ENCODE results near the gene MTHFD1L.
"Not testable (repeated sequence)": the region's sequence is repeated elsewhere in the genome, so short reads cannot be mapped to it uniquely, and the experiment has no call there.

Gene MTHFD1L

GRCh38 chr6:151112884-151113283 is 247.4 kb downstream of the MTHFD1L start:
- not testable (repeated sequence) for DNase-seq

DNA sequence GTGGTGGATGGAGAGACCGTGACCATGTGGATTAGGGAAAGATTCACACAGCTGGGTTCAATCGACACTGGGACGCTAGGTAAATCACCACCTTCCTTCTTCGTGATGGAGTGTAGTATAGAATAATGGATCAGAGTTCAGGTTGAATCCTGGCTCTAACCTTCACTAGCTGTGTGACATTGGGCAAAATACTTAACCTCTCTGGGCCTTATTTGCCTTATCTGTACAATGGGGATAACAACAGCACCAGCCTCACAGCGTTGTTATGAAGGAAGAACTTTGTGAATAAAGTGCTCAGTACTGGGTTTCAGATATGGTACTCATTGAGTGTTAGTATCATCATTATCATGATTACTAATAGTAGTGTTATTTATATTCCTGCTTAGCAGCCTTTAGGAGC is 248.1 kb downstream of the MTHFD1L start:
- DNase-seq, result no peak

DNA sequence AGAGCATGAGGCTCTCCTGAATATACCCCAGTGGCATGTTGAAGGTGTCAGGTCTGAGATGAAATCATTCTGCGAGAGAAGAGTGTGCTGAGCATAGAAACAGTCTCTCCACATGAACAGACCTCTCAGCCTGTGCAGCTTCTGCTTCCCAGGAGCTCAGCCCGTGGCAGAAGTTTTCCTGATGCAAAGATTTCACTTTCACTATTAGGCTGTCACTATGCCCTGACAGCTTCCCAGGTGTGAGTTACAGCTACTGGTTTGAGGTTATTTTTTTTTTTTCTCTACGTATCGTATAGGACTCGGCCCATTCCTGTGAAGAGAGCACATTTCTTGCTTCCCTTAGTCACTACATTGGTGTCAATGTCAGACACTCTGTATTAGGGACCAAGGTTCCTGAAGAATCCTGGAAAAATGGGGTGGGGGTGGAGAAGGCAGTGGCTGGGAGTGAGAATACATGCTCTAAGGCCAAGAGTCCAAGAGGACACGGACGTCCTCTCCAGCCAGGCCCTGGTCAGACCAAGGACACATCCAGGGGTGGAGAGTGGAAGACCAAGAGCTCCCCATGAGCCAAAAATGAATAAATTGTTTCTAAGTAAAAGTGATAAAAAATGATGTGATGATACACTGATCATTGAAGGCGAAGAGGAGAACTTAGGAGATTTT is 253.1 kb downstream of the MTHFD1L start:
- DNase-seq, result no peak

- DNase-seq, result no peak
These were observed 254.5 kb downstream of the MTHFD1L start for GRCh38 chr6:151119823-151120524.

- no peak for DNase-seq
These were observed 256.4 kb downstream of the MTHFD1L start for GRCh38 chr6:151121900-151122299.

GRCh38 chr6:151123641-151124040 is 258.1 kb downstream of the MTHFD1L start:
- not testable (repeated sequence) for DNase-seq

- DNase-seq, result not testable (repeated sequence)
These were observed 259.7 kb downstream of the MTHFD1L start for GRCh38 chr6:151125242-151125641.

DNA sequence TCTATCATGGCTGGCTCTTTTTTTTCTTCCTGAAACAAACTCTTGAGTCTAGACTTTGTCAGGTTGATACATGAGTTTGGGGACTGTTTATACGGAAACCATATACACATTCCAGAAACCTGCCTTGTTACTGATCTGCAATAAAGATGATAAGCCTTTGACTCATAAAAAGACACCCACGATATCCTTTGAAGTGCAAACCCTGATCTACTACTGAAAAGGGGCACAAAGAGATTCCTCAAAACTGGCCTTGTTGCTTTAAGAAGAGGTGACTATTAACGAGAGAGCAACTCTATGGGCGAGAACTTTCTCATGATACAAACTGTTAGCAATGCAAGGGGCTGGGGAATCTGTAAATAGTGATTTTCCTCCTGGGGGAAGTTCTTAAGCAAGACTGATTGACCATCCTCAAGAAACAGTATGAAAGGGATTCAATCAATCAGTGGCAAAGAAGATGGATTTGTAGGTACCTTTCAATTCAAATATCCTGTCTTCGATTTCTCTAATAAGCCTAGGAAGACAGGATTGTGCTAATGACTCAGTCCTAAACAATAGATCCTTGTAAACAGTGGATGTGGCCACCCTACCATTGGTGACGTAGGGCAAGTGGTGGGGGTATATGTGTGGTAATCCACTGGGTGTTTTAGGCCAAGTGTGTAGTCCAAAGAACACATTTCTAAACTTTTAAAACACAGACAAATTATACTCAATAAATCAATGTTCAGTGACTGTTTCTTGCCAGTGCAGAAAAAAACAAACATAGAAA is 260.3 kb downstream of the MTHFD1L start:
- not testable (repeated sequence) for DNase-seq

DNA sequence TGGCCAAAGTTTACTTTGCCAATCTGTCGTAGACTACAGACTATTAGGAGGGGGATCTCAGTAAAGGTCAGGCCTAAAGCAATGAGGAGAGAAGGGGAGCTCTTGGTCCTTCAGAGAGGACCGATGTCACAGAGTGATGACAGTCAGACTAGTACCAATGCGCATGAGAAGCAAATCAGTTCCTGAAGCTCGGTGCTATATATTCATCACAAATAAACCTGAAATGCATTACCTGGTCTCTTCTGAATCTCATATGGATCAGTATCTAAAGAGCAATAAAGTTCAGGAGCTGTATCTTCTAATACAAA is 260.9 kb downstream of the MTHFD1L start:
- DNase-seq, result not testable (repeated sequence)

- not testable (repeated sequence) for DNase-seq
These were observed 261.8 kb downstream of the MTHFD1L start for GRCh38 chr6:151127133-151127798.

- DNase-seq, result no peak
These were observed 263.4 kb downstream of the MTHFD1L start for GRCh38 chr6:151128763-151129370.

DNA sequence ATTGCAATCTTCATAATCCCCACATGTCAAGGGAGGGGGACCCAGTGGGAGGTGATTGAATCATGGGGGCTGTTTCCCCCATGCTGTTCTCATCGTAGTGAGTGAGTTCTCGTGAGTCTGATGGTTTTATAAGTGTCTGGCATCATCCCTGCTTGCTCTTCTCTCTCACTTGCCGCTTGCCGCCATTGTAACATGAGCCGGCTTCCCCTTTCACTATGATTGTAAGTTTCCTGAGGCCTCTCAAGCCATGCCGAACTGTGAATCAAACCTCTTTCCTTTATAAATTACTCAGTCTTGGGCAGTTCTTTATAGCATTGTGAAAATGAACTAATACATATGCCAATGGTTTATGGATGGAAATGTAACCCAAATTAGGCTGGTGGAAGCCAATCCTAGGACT is 264.8 kb downstream of the MTHFD1L start:
- DNase-seq, result no peak

DNA sequence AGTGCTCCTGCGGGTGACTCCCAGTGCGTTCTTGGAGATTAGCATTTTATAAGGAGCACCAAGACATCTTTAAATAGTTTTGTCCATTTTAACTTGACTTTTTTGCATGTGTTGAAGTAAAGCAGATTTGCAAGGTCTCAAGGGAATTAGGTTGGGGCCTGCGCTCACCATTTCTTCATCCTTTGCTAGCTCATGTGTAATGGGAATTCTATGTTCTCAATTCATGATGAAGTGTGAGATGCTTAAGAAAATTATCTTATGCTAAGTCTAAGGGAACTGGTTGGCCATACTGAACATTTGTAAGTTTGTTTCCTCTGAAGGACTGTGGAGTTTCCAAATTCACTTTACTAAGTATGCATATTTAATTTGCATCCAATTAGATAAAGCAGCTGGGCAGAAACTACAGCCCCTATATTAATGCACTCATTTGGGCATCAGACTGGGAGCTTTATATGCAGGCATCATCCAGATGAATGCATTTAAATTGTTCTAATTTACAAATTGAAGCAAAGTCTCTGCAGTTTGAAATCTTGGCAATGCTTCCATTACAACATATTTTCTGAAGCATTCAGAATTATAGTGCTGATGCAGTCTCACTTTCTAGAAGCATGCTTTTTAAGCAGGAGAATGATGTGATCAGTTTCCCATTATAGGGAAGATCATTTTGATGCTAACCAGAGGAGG is 266.0 kb downstream of the MTHFD1L start:
- DNase-seq, result no peak

DNA sequence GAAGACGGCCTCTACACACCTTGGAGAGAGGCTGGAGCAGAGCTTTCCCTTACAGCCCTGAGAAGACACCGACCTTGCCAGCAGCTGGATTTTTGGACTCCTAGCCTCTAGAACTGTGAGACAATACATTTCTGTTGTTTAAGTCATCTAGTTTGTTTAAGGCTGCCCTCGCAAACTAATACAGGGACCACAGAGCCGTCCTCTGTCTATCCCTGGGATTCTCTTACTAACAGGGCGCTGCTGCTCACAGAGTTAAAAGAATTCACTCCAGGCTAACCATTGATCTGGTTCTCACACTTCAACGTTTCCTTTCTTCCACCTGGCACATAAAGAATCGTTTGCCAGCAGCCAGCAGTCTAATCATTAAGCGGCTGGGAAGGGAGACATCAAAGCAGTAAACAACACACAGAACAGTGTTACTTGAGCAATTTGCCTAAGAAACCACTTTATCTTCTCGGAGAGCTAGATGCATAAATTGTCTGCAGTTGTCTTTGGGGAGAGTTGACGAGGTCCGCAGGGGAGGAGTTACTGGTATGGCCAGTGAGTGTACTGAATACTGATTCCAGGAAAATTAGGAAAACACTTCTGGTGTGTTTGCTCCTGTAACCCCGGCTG is 270.7 kb downstream of the MTHFD1L start:
- peak in 2 of 56 donors; percentile 13 to 22 for DNase-seq

DNA sequence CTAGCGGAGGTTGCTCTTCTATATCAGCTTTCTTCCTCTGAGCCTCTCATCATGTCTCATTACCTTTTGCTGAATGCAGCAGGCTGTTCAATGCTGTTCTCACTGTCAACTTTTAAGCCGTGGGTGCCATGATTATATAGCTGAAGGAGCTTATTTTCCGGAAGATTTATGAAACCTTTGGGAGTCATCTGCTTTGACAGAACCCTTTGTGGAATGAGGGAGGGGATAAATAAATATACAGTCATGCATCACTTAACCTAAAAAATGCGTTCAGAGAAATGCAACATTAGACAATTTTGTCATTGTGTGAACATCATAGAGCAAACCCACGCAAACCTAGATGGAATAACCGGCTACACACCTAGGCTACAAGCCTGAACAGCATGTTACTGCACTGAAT is 272.0 kb downstream of the MTHFD1L start:
- DNase-seq, result peak in 1 of 56 donors; percentile 6

GRCh38 chr6:151139524-151139923 is 274.0 kb downstream of the MTHFD1L start:
- DNase-seq, result no peak

DNA sequence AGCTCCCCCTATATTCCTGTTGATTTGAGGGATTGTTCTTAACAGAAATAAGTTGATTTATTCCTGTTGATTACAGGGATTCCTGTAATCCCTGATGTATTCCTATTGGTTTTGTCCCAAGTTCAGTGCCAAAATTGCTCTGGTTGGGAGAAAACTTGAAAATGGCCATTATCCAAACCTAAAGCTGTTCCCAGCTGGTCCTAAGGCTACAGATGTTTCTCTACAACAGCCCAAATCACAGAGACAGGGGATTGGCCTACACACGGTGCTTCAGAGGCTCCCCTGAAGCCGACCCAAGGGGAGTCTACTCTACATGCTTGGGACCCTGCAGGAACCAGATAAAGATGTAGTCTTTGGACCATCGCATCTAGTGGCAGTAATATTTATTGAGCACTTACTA is 275.3 kb downstream of the MTHFD1L start:
- DNase-seq, result no peak

- DNase-seq, result no peak
These were observed 276.2 kb downstream of the MTHFD1L start for GRCh38 chr6:151141685-151142084.

DNA sequence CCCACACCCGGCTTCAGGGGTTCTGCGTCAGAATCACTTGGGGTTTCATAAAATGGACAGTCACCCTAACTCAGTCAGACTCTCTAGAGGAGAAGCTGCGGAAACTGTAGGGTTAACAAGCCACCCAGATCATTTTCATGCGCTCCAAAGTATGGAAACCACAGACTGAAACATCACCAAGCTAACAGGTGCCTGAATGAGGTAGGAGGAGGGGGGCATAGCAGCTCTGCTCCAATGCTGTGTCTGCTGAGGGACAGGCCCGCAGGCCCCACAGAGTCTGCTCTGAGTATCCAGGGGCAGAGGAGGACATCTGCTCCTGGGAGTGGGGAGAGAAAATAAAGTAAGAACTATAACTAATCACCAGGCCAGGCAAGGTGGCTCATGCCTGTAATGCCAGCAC is 277.2 kb downstream of the MTHFD1L start:
- DNase-seq, result no peak

DNA sequence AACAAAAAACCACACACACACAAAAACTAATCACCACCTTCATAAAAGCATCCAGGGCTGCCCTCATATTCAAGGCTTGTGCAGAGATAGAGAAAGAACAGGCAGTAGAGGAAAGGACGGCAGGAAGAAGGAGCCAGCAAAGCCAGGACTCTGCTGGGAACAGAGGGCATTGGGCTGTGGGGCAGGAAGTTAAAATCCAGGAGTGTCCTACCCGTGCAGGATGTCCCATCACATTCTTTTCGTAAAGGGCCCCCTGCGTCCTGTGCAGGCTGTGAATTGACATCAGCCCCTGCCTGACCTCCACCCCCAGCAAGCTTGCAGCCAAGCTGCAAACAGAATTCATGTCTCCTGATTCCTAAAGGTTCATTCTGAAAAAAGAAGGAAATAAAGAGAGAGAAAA is 277.8 kb downstream of the MTHFD1L start:
- no peak for DNase-seq
